Measurements from ENCODE around the gene GRIA2.

The GRIA2 gene

GRCh38 chr4:157223456-157223855 is 2.9 kb downstream of the GRIA2 start:
- no peak overlapping the region for H3K4me2 ChIP-seq (ENCODE audit: insufficient read depth, low read length)
- TF ChIP-seq EZH2 (IDR thresholded peaks at IDR 0.05; ENCODE audit: borderline replicate concordance, low read depth, low read length, severe bottlenecking) (no peak), CTCF (IDR thresholded peaks at IDR 0.05; ENCODE audit: borderline replicate concordance, extremely low read depth, low read length, poor library complexity, severe bottlenecking) (no peak)
- ATAC-seq (ENCODE audit: insufficient read depth, low read depth): no peak
- H3K36me3 ChIP-seq (ENCODE audit: insufficient read depth, low read length): no peaks in the 10 kb centered on the region
- H3K79me2 ChIP-seq (ENCODE audit: insufficient read depth, low read length): no peaks in the 10 kb centered on the region
- H3K27me3 ChIP-seq (ENCODE audit: insufficient read depth, low read length, poor library complexity): no peaks in the 10 kb centered on the region
- no peak for DNase-seq
- H4K20me1 ChIP-seq (ENCODE audit: insufficient read depth, low read length): no peaks in the 10 kb centered on the region
- no peak overlapping the region for H3K27ac ChIP-seq (ENCODE audit: low read length)
- no peaks in the 10 kb centered on the region for H3K9me3 ChIP-seq (ENCODE audit: insufficient read depth, low read length, severe bottlenecking)
- H3K9ac ChIP-seq (ENCODE audit: low read depth, low read length): no peak overlapping the region
- H3K4me1 ChIP-seq (ENCODE audit: insufficient read depth, low read length): no peaks in the 10 kb centered on the region
- no peak overlapping the region for H3K4me3 ChIP-seq (ENCODE audit: low read depth in 1 of 2, low read length in 2 of 2)
- no peak overlapping the region for H2AFZ ChIP-seq (ENCODE audit: low read depth, low read length)

GRCh38 chr4:157225096-157225495 is 4.6 kb downstream of the GRIA2 start:
- ATAC-seq (ENCODE audit: insufficient read depth, low read depth) (no peak), DNase-seq (no peak)
- H2AFZ ChIP-seq (ENCODE audit: low read depth, low read length): no peak overlapping the region
- no peaks in the 10 kb centered on the region for H3K4me1 ChIP-seq (ENCODE audit: insufficient read depth, low read length)
- H3K27me3 ChIP-seq (ENCODE audit: insufficient read depth, low read length, poor library complexity): no peaks in the 10 kb centered on the region
- H3K9ac ChIP-seq (ENCODE audit: low read depth, low read length): no peak overlapping the region
- TF ChIP-seq EZH2 (IDR thresholded peaks at IDR 0.05; ENCODE audit: borderline replicate concordance, low read depth, low read length, severe bottlenecking) (no peak), CTCF (IDR thresholded peaks at IDR 0.05; ENCODE audit: borderline replicate concordance, extremely low read depth, low read length, poor library complexity, severe bottlenecking) (no peak)
- no peaks in the 10 kb centered on the region for H3K79me2 ChIP-seq (ENCODE audit: insufficient read depth, low read length)
- no peak overlapping the region for H3K4me3 ChIP-seq (ENCODE audit: low read depth in 1 of 2, low read length in 2 of 2)
- no peaks in the 10 kb centered on the region for H4K20me1 ChIP-seq (ENCODE audit: insufficient read depth, low read length)
- H3K4me2 ChIP-seq (ENCODE audit: insufficient read depth, low read length): no peak overlapping the region
- no peaks in the 10 kb centered on the region for H3K36me3 ChIP-seq (ENCODE audit: insufficient read depth, low read length)
- H3K9me3 ChIP-seq (ENCODE audit: insufficient read depth, low read length, severe bottlenecking): no peaks in the 10 kb centered on the region
- no peak overlapping the region for H3K27ac ChIP-seq (ENCODE audit: low read length)

- no peaks in the 10 kb centered on the region for H3K9me3 ChIP-seq (ENCODE audit: insufficient read depth, low read length, severe bottlenecking)
- H3K79me2 ChIP-seq (ENCODE audit: insufficient read depth, low read length): no peaks in the 10 kb centered on the region
- H3K9ac ChIP-seq (ENCODE audit: low read depth, low read length): no peak overlapping the region
- TF ChIP-seq EZH2 (IDR thresholded peaks at IDR 0.05; ENCODE audit: borderline replicate concordance, low read depth, low read length, severe bottlenecking): no peak
- TF ChIP-seq CTCF (IDR thresholded peaks at IDR 0.05; ENCODE audit: borderline replicate concordance, extremely low read depth, low read length, poor library complexity, severe bottlenecking): no peak
- no peaks in the 10 kb centered on the region for H3K4me1 ChIP-seq (ENCODE audit: insufficient read depth, low read length)
- no peak overlapping the region for H3K27ac ChIP-seq (ENCODE audit: low read length)
- no peak overlapping the region for H3K4me2 ChIP-seq (ENCODE audit: insufficient read depth, low read length)
- no peak overlapping the region for H2AFZ ChIP-seq (ENCODE audit: low read depth, low read length)
- H3K36me3 ChIP-seq (ENCODE audit: insufficient read depth, low read length): no peaks in the 10 kb centered on the region
- DNase-seq (no peak), ATAC-seq (ENCODE audit: insufficient read depth, low read depth) (no peak)
- H3K4me3 ChIP-seq (ENCODE audit: low read depth in 1 of 2, low read length in 2 of 2): no peak overlapping the region
- no peaks in the 10 kb centered on the region for H3K27me3 ChIP-seq (ENCODE audit: insufficient read depth, low read length, poor library complexity)
- H4K20me1 ChIP-seq (ENCODE audit: insufficient read depth, low read length): no peaks in the 10 kb centered on the region
Observed at GRCh38 chr4:157226035-157226434, 5.5 kb downstream of the GRIA2 start.

- Histone ChIP-seq H3K9ac (ENCODE audit: low read depth, low read length) (no peak overlapping the region), H3K4me1 (ENCODE audit: insufficient read depth, low read length) (no peaks in the 10 kb centered on the region), H3K4me2 (ENCODE audit: insufficient read depth, low read length) (no peak overlapping the region), H3K27me3 (ENCODE audit: insufficient read depth, low read length, poor library complexity) (no peaks in the 10 kb centered on the region), H3K4me3 (ENCODE audit: low read depth in 1 of 2, low read length in 2 of 2) (no peak overlapping the region), H4K20me1 (ENCODE audit: insufficient read depth, low read length) (no peaks in the 10 kb centered on the region), H3K27ac (ENCODE audit: low read length) (no peak overlapping the region), H2AFZ (ENCODE audit: low read depth, low read length) (no peak overlapping the region), H3K9me3 (ENCODE audit: insufficient read depth, low read length, severe bottlenecking) (no peaks in the 10 kb centered on the region), H3K79me2 (ENCODE audit: insufficient read depth, low read length) (no peaks in the 10 kb centered on the region), H3K36me3 (ENCODE audit: insufficient read depth, low read length) (no peaks in the 10 kb centered on the region)
- no peak for ATAC-seq (ENCODE audit: insufficient read depth, low read depth)
- no peak for TF ChIP-seq CTCF (IDR thresholded peaks at IDR 0.05; ENCODE audit: borderline replicate concordance, extremely low read depth, low read length, poor library complexity, severe bottlenecking)
- no peak for TF ChIP-seq EZH2 (IDR thresholded peaks at IDR 0.05; ENCODE audit: borderline replicate concordance, low read depth, low read length, severe bottlenecking)
- no peak for DNase-seq
Observed at GRCh38 chr4:157226601-157227000, 6.1 kb downstream of the GRIA2 start.

Data from DND-41 (cell line).